A673 (cell line): ENCODE data around the gene APOO. TPM values are rescaled to one million over a fixed set of nuclear protein-coding genes. Genes with fewer than 3 reads are reported as not detected.

Experiments used
- BruUV-seq: library from RNA; stranded (reverse); fragments of 400-500 nt; replicated peaks from 2 replicates; lab custom pipeline; 2021; lab: Mats Ljungman, UMichigan
- CTCF ChIA-PET: fragments of 300-600 bp; sonication (Branson Sonifier 250); formaldehyde crosslinking; loops from one replicate; lab custom pipeline; 2022; ENCODE audit warnings: antibody characterized with exemption; lab: Charles Lee
- POLR2A ChIA-PET: fragments of 300-600 bp; sonication (Branson Sonifier 250); formaldehyde crosslinking; loops from one replicate; lab custom pipeline; 2022; ENCODE audit warnings: antibody characterized with exemption; ENCODE audit not compliant: low non-redundant PET; lab: Charles Lee
- DNase-seq: peaks from one replicate; pipeline ENCODE4 v3.0.0-alpha.2; 2015; ENCODE audit warnings: low spot score
- H3K27ac ChIP-seq: fragments of 200-600 bp; sonication (generic); 2 replicates; pipeline ENCODE4 v1.5.1; 2016; ENCODE audit warnings: mixed run types, low read depth, mild to moderate bottlenecking, mixed read lengths, antibody characterized with exemption, low read length; ENCODE audit not compliant: poor library complexity, severe bottlenecking
- H3K27me3 ChIP-seq: fragments of 200-600 bp; sonication (generic); replicated peaks from 2 replicates; pipeline ENCODE4 v1.6.1; 2017; ENCODE audit warnings: mixed run types, low read depth, mild to moderate bottlenecking, mixed read lengths, antibody characterized with exemption, low read length; ENCODE audit not compliant: insufficient read depth, poor library complexity
- H3K36me3 ChIP-seq: fragments of 200-600 bp; sonication (generic); 2 replicates; pipeline ENCODE4 v1.6.1; 2016; ENCODE audit warnings: mixed run types, mild to moderate bottlenecking, mixed read lengths, antibody characterized with exemption, low read length; ENCODE audit not compliant: insufficient read depth, poor library complexity, severe bottlenecking
- H3K4me1 ChIP-seq: fragments of 200-600 bp; sonication (generic); 2 replicates; pipeline ENCODE4 v1.6.1; 2017; ENCODE audit warnings: mixed run types, mild to moderate bottlenecking, mixed read lengths, antibody characterized with exemption, low read length; ENCODE audit not compliant: insufficient read depth, poor library complexity, severe bottlenecking
- H3K4me3 ChIP-seq: fragments of 200-600 bp; sonication (generic); 2 replicates; pipeline ENCODE4 v1.5.1; 2016; ENCODE audit warnings: low read depth, mixed run types, mild to moderate bottlenecking, mixed read lengths, low read length; ENCODE audit not compliant: poor library complexity, severe bottlenecking
- H3K9me3 ChIP-seq: fragments of 200-600 bp; sonication (generic); 2 replicates; pipeline ENCODE4 v1.6.1; 2016; ENCODE audit warnings: mixed run types, low read depth, mild to moderate bottlenecking, mixed read lengths, antibody characterized with exemption, low read length; ENCODE audit not compliant: poor library complexity, severe bottlenecking
- EZH2 ChIP-seq: fragments of 200-600 bp; sonication (generic); IDR thresholded peaks from 2 replicates; pipeline ENCODE4 v1.6.1; 2017; ENCODE audit warnings: borderline replicate concordance, low read depth, mild to moderate bottlenecking, mixed read lengths, antibody characterized with exemption, low read length; ENCODE audit not compliant: poor library complexity, severe bottlenecking
- intact Hi-C: fragments of 100-400 bp; cut with micrococcal nuclease; formaldehyde crosslinking; loops from one replicate; pipeline ENCODE4 v1.10.0; 2022; ENCODE audit not compliant: unreplicated experiment
- total RNA-seq: library from RNA; stranded (reverse); gene quantifications from 2 replicates; pipeline ENCODE4 v1.2.3, GENCODE V29; 2021
- TF ChIP-seq, protein P1 (sequence below): fragments of 300-800, 200-600 bp; sonication (generic); conservative IDR thresholded peaks from 2 replicates; pipeline ENCODE4 v1.5.1; 2017; ENCODE audit warnings: low read depth, mild to moderate bottlenecking, antibody characterized with exemption, low read length, moderate library complexity, mixed read lengths

APOO gene
- total RNA-seq, 1 experiment from 2014 or later, result 79.0 TPM

DNA sequence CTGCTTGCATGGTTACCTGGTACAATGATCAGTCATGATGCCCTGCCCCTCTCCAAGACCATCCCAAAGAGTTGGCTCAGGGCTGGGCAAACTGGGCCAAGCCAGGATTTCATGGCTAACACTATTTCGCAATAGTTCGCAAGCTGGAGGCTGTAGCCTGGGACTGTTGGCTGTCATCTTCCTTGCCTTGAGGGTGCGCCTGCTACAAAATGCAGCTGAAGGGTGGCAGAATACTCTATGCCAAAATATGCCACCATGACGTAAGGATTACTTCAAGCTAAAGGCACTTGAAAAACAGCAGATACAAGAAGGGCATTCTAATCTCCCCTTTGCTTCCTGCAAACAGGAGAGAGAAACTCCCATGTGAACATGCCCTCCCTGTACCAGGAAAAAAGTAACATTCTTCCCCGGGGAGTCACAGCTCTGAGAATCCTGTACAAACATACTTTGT is 103.8 kb downstream of the APOO start:
- POLR2A ChIA-PET, result no interaction called here
- Histone ChIP-seq H3K4me3 (no peak overlapping the region), H3K36me3 (no peaks in the 10 kb centered on the region), H3K4me1 (peaks cover 6% of the 10 kb centered on the region), H3K27ac (peak overlapping the region; percentile 15), H3K9me3 (no peaks in the 10 kb centered on the region), H3K27me3 (no peaks in the 10 kb centered on the region)
- CTCF ChIA-PET, result no interaction called here
- TF ChIP-seq EZH2, result no peak
- intact Hi-C loops, result no loop called here
- peak; percentile 29 for DNase-seq
- no TSS peak for BruUV-seq

- no peaks in the 10 kb centered on the region for H3K27me3 ChIP-seq
- intact Hi-C loops, result no loop called here
- DNase-seq, result no peak
- H3K4me3 ChIP-seq, result no peak overlapping the region
- no peak overlapping the region for H3K27ac ChIP-seq
- no peaks in the 10 kb centered on the region for H3K9me3 ChIP-seq
- CTCF ChIA-PET, result no interaction called here
- POLR2A ChIA-PET, result no interaction called here
- TF ChIP-seq, protein P1, sequence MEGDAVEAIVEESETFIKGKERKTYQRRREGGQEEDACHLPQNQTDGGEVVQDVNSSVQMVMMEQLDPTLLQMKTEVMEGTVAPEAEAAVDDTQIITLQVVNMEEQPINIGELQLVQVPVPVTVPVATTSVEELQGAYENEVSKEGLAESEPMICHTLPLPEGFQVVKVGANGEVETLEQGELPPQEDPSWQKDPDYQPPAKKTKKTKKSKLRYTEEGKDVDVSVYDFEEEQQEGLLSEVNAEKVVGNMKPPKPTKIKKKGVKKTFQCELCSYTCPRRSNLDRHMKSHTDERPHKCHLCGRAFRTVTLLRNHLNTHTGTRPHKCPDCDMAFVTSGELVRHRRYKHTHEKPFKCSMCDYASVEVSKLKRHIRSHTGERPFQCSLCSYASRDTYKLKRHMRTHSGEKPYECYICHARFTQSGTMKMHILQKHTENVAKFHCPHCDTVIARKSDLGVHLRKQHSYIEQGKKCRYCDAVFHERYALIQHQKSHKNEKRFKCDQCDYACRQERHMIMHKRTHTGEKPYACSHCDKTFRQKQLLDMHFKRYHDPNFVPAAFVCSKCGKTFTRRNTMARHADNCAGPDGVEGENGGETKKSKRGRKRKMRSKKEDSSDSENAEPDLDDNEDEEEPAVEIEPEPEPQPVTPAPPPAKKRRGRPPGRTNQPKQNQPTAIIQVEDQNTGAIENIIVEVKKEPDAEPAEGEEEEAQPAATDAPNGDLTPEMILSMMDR, result no peak
- TF ChIP-seq EZH2, result no peak
- H3K4me1 ChIP-seq, result peaks cover 6% of the 10 kb centered on the region
- H3K36me3 ChIP-seq, result no peaks in the 10 kb centered on the region
- BruUV-seq, result no TSS peak
Observed at GRCh38 chrX:23802431-23802830, 105.3 kb downstream of the APOO start.

GRCh38 chrX:23799469-23800065 is 108.2 kb downstream of the APOO start:
- no peaks in the 10 kb centered on the region for H3K36me3 ChIP-seq
- H3K9me3 ChIP-seq, result no peaks in the 10 kb centered on the region
- ChIA-PET CTCF (no interaction called here), POLR2A (no interaction called here)
- no peak for DNase-seq
- H3K4me3 ChIP-seq, result no peak overlapping the region
- H3K27ac ChIP-seq, result no peak overlapping the region
- TF ChIP-seq, protein P1, result no peak
- TF ChIP-seq EZH2, result no peak
- no peaks in the 10 kb centered on the region for H3K27me3 ChIP-seq
- peaks cover 6% of the 10 kb centered on the region for H3K4me1 ChIP-seq
- intact Hi-C loops, result no loop called here
- no TSS peak for BruUV-seq
